K562 (cell line): ENCODE data around the gene COL21A1. TPM values are rescaled to one million over a fixed set of nuclear protein-coding genes. Genes with fewer than 3 reads are reported as not detected.

Experiments used
- ATF1 ChIP-seq, 2 experiments: fragments of 450-650 bp in 1 of 2; IDR thresholded peaks; 2 replicates each; pipeline ENCODE4 v1.6.1; 2016; ENCODE audit warnings: missing compliant biosample characterization in 1 of 2, missing genetic modification characterization in 1 of 2
- CEBPZ ChIP-seq: fragments of 150-350 bp; IDR thresholded peaks from 2 replicates; pipeline ENCODE4 v1.6.1; 2014; ENCODE audit warnings: low read depth, mild to moderate bottlenecking, low read length, borderline replicate concordance
- EWSR1 ChIP-seq: fragments of 450-650 bp; IDR thresholded peaks from 2 replicates; pipeline ENCODE4 v1.6.1; 2018; ENCODE audit warnings: borderline replicate concordance, mild to moderate bottlenecking, low read depth, moderate library complexity; ENCODE audit not compliant: partially characterized antibody
- MTF1 ChIP-seq: fragments of 250-450 bp; sonication (Bioruptor Pico); IDR thresholded peaks from 2 replicates; pipeline ENCODE4 v1.9.0; 2021; ENCODE audit warnings: moderate library complexity, mild to moderate bottlenecking, inconsistent platforms, borderline replicate concordance
- NONO ChIP-seq, 2 experiments: fragments of 200-400 bp in 1 of 2; fragments of 450-650 bp in 1 of 2; formaldehyde crosslinking in 1 of 2; IDR thresholded peaks; 2 replicates each; pipeline ENCODE4 v1.6.1; 2017; ENCODE audit warnings: low read depth in 2 of 2, mild to moderate bottlenecking in 2 of 2, moderate library complexity in 2 of 2, low read length in 1 of 2
- NR4A1 ChIP-seq, 2 experiments: fragments of 250-450 bp in 1 of 2; fragments of 450-650 bp in 1 of 2; sonication (Bioruptor Pico) in 1 of 2; IDR thresholded peaks; 2 replicates each; pipeline versions ENCODE4 v1.4.0 to v1.6.1; 2016 to 2020; ENCODE audit warnings: mild to moderate bottlenecking in 2 of 2, missing compliant biosample characterization in 1 of 2, missing genetic modification characterization in 1 of 2, moderate library complexity in 1 of 2
- PHF8 ChIP-seq: fragments of 200-600 bp; sonication (generic); IDR thresholded peaks from 2 replicates; pipeline ENCODE4 v1.6.1; 2012; ENCODE audit warnings: mixed run types, mild to moderate bottlenecking, inconsistent platforms, low read length, moderate library complexity, borderline replicate concordance
- TAL1 ChIP-seq: fragments of 450-650 bp; IDR thresholded peaks from 2 replicates; pipeline ENCODE4 v1.6.1; 2016; ENCODE audit warnings: mild to moderate bottlenecking
- TRIM28 ChIP-seq: fragments of 450-650 bp; IDR thresholded peaks from 2 replicates; pipeline ENCODE4 v1.6.1; 2017
- ZFP1 ChIP-seq: fragments of 450-650 bp; formaldehyde crosslinking; IDR thresholded peaks from 2 replicates; pipeline ENCODE4 v1.4.0; 2020; ENCODE audit warnings: mild to moderate bottlenecking, mixed read lengths
- ZFX ChIP-seq: sonication (generic); formaldehyde crosslinking; IDR thresholded peaks from 2 replicates; pipeline ENCODE4 v1.8.0; 2022; ENCODE audit warnings: mild to moderate bottlenecking, missing genetic modification reagents, moderate library complexity
- ZNF224 ChIP-seq: sonication (generic); formaldehyde crosslinking; IDR thresholded peaks from 2 replicates; pipeline ENCODE4 v1.8.0; 2022; ENCODE audit warnings: mild to moderate bottlenecking, missing genetic modification reagents
- polyA plus RNA-seq, 8 experiments: library from polyadenylated mRNA; depleted of rRNA in 4 of 8; stranded (reverse) in 5 of 8; unstranded in 3 of 8; fragments of >200 nt; fragmentation: Nextera tagmentation in 2 of 8; fragmentation: Illumina TruSeq in 1 of 8; extraction: Ambion mirVana in 2 of 8; extraction: Trizol in 1 of 8; gene quantifications; 2 replicates each; pipeline versions ENCODE4 v1.2.1 to v1.2.3, GENCODE V29; 2011 to 2014; ENCODE audit warnings: inconsistent platforms in 1 of 8, missing spikeins in 1 of 8
- total RNA-seq, 7 experiments: library from RNA; depleted of rRNA in 6 of 7; stranded (reverse); fragments of >200 nt in 6 of 7; fragmentation: Illumina TruSeq in 2 of 7; extraction: Trizol in 2 of 7; gene quantifications; 2 replicates each; pipeline versions ENCODE4 v1.2.1 to v1.2.3, GENCODE V29; 2011 to 2021; ENCODE audit warnings: low replicate concordance in 1 of 7
- TF ChIP-seq, protein P1 (sequence below): fragments of 250-450 bp; sonication (Bioruptor Pico); IDR thresholded peaks from 2 replicates; pipeline ENCODE4 v1.8.0; 2021; ENCODE audit warnings: borderline replicate concordance, mild to moderate bottlenecking, moderate library complexity; ENCODE audit not compliant: poor library complexity, severe bottlenecking

COL21A1 gene
- total and polyA plus RNA-seq, 9 of the 15 experiments (the other 6 are each of a cell fraction or from before 2014, with no cell fraction given), result 0.03 to 0.76 (median 0.25) TPM

- no peak for TF ChIP-seq CEBPZ
- TF ChIP-seq, protein P1, sequence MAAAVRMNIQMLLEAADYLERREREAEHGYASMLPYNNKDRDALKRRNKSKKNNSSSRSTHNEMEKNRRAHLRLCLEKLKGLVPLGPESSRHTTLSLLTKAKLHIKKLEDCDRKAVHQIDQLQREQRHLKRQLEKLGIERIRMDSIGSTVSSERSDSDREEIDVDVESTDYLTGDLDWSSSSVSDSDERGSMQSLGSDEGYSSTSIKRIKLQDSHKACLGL (CRISPR knock-in tag), result no peak
- TF ChIP-seq NONO (IDR thresholded peaks at IDR 0.05; ENCODE audit: low read depth in 2 of 2, low read length in 1 of 2), result no peak
- TF ChIP-seq ATF1 (CRISPR knock-in tag; IDR thresholded peaks at IDR 0.05), result no peak
- no peak for TF ChIP-seq ATF1 (tag; IDR thresholded peaks at IDR 0.05)
- TF ChIP-seq EWSR1, result no peak
- no peak for TF ChIP-seq MTF1
- no peak for TF ChIP-seq TRIM28
- TF ChIP-seq ZFP1 (CRISPR knock-in tag), result no peak
- TF ChIP-seq NR4A1 (CRISPR knock-in tag; IDR thresholded peaks at IDR 0.05), result no peak
- no peak for TF ChIP-seq NR4A1 (tag; IDR thresholded peaks at IDR 0.05)
- no peak for TF ChIP-seq PHF8
- TF ChIP-seq TAL1, result no peak
- TF ChIP-seq ZNF224 (CRISPR knock-in tag), result no peak
- no peak for TF ChIP-seq ZFX (CRISPR knock-in tag)
These were observed 32.1 kb upstream of the COL21A1 start (continued) for GRCh38 chr6:56279331-56280080.
